Vagina (tissue), 2 donors: Measurements from ENCODE around the gene ROPN1L.

Experiments used
- POLR2A ChIP-seq, 2 donors: fragments of 450-650 bp; IDR thresholded peaks; one replicate each; pipeline ENCODE4 v1.6.1; 2017; ENCODE audit warnings: antibody characterized with exemption in 2 of 2, mild to moderate bottlenecking in 2 of 2, moderate library complexity in 2 of 2
- TF ChIP-seq, protein P1 (sequence below), 3 experiments: fragments of 450-650 bp in 2 of 3; fragments of 200-600 bp in 1 of 3; sonication (generic) in 1 of 3; IDR thresholded peaks; one replicate each; pipeline ENCODE4 v1.5.1; 2017 to 2019; ENCODE audit warnings: antibody characterized with exemption in 3 of 3, mild to moderate bottlenecking in 2 of 3, moderate library complexity in 2 of 3

- no peak for TF ChIP-seq POLR2A (IDR thresholded peaks at IDR 0.05)
- TF ChIP-seq, protein P1, sequence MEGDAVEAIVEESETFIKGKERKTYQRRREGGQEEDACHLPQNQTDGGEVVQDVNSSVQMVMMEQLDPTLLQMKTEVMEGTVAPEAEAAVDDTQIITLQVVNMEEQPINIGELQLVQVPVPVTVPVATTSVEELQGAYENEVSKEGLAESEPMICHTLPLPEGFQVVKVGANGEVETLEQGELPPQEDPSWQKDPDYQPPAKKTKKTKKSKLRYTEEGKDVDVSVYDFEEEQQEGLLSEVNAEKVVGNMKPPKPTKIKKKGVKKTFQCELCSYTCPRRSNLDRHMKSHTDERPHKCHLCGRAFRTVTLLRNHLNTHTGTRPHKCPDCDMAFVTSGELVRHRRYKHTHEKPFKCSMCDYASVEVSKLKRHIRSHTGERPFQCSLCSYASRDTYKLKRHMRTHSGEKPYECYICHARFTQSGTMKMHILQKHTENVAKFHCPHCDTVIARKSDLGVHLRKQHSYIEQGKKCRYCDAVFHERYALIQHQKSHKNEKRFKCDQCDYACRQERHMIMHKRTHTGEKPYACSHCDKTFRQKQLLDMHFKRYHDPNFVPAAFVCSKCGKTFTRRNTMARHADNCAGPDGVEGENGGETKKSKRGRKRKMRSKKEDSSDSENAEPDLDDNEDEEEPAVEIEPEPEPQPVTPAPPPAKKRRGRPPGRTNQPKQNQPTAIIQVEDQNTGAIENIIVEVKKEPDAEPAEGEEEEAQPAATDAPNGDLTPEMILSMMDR (IDR thresholded peaks at IDR 0.05): no peak
Measured at GRCh38 chr5:10507575-10508096, 66.0 kb downstream of the ROPN1L start.
